Ovary (tissue), 9 donors: ENCODE measurements around the gene FKBP8. TPM values are rescaled to one million over a fixed set of nuclear protein-coding genes. Genes with fewer than 3 reads are reported as not detected.

ENCODE experiments used
- DNase-seq, 5 donors: peaks; one replicate each; pipeline ENCODE4 v3.0.0-alpha.2; 2019 to 2020
- H3K27ac ChIP-seq, 2 donors: fragments of 200-600 bp; one replicate each; pipeline versions ENCODE4 v1.5.1 to v1.8.0; 2019 to 2022
- H3K27me3 ChIP-seq: fragments of 200-600 bp; one replicate; pipeline ENCODE4 v1.8.0; 2022
- H3K36me3 ChIP-seq: fragments of 200-600 bp; sonication (generic); one replicate; pipeline ENCODE4 v1.5.1; 2019
- H3K4me1 ChIP-seq: one replicate; pipeline ENCODE4 v1.8.1; 2013; ENCODE audit warnings: mild to moderate bottlenecking, moderate library complexity; ENCODE audit not compliant: insufficient read depth
- H3K4me3 ChIP-seq: fragments of 200-600 bp; sonication (generic); one replicate; pipeline ENCODE4 v1.5.1; 2017
- H3K9me3 ChIP-seq, 2 donors: fragments of 200-600 bp in 1 of 2; sonication (generic) in 1 of 2; one replicate each; pipeline versions ENCODE4 v1.5.1 to v1.8.1; 2013 to 2019; ENCODE audit warnings: mild to moderate bottlenecking in 1 of 2, moderate library complexity in 1 of 2
- EP300 ChIP-seq: sonication (generic); formaldehyde crosslinking; IDR thresholded peaks from one replicate; pipeline ENCODE4 v1.6.1; 2017; ENCODE audit warnings: antibody characterized with exemption
- POLR2A ChIP-seq: fragments of 450-650 bp; IDR thresholded peaks from one replicate; pipeline ENCODE4 v1.6.1; 2017; ENCODE audit warnings: antibody characterized with exemption, mild to moderate bottlenecking, moderate library complexity
- WGBS, 3 donors: extraction: QIAGEN DNeasy Blood & Tissue Kit in 1 of 3; methylation state at CpG; one replicate each; pipeline versions ENCODE4 v1.1.5 to v1.1.7; 2013 to 2017; 5-methylcytosine and 5-hydroxymethylcytosine counted together
- intact Hi-C, 4 donors: fragments of 100-400 bp; cut with DNase I; formaldehyde crosslinking; loops; one replicate each; pipeline versions ENCODE4 v1.11.0 to v1.15.1; 2022 to 2023
- polyA plus RNA-seq, 2 donors: library from polyadenylated mRNA; stranded (reverse); fragments of 200-250 nt in 1 of 2; fragments of 350-450 nt in 1 of 2; fragmentation: Illumina TruSeq in 1 of 2; extraction: RNeasy Lipid Tissue Mini Kit (QIAGEN cat#74804) in 1 of 2; gene quantifications; one replicate each; pipeline ENCODE4 v1.2.3, GENCODE V29; 2013 to 2014
- total RNA-seq, 7 donors: library from RNA; depleted of rRNA in 2 of 7; stranded (reverse); fragments of >200 nt in 2 of 7; fragmentation: NEBNext Ultra II Directional in 3 of 7; extraction: Animal tissue kit (Norgen Biotek cat#: 25700) in 3 of 7; gene quantifications; one replicate each; pipeline versions ENCODE4 v1.1.0 to v1.2.4, GENCODE V29; 2016 to 2023
- TF ChIP-seq, protein P1 (sequence below), 3 donors: fragments of 450-650 bp in 2 of 3; fragments of 200-600 bp in 1 of 3; IDR thresholded peaks; one replicate each; pipeline versions ENCODE4 v1.5.1 to v1.8.0; 2016 to 2022; ENCODE audit warnings: antibody characterized with exemption in 3 of 3, mild to moderate bottlenecking in 1 of 3
- donor health status: DM: no; HTN: no; CAD: no; lungs with moderate emphysema.
- donor health status: DM: no; HTN: no; CAD: no.
- donor health status: Bipolar disorder and iron deficiency.
- donor health status: DM: yes; HTN: yes; CAD: no.
- donor health status: DM: no; HTN: no; CAD: no.
- donor health status: DM: yes; HTN: yes; CAD: no.

FKBP8 gene
- total and polyA plus RNA-seq, 9 donors: 14.1 to 354 (median 290) TPM

- no peaks in the 10 kb centered on the region for H3K36me3 ChIP-seq
- no peak overlapping the region for H3K4me3 ChIP-seq
- no peaks in the 10 kb centered on the region for H3K9me3 ChIP-seq
- DNase-seq: no peak
- WGBS, 3 donors: 84 to 93% (median 90%) methylated on average over 4 to 6 of the region's 6 CpGs
- peaks cover 21% of the 10 kb centered on the region for H3K4me1 ChIP-seq
- H3K27me3 ChIP-seq: no peaks in the 10 kb centered on the region
- no peak overlapping the region for H3K27ac ChIP-seq
- TF ChIP-seq EP300 (no peak), POLR2A (no peak)
- TF ChIP-seq, protein P1, sequence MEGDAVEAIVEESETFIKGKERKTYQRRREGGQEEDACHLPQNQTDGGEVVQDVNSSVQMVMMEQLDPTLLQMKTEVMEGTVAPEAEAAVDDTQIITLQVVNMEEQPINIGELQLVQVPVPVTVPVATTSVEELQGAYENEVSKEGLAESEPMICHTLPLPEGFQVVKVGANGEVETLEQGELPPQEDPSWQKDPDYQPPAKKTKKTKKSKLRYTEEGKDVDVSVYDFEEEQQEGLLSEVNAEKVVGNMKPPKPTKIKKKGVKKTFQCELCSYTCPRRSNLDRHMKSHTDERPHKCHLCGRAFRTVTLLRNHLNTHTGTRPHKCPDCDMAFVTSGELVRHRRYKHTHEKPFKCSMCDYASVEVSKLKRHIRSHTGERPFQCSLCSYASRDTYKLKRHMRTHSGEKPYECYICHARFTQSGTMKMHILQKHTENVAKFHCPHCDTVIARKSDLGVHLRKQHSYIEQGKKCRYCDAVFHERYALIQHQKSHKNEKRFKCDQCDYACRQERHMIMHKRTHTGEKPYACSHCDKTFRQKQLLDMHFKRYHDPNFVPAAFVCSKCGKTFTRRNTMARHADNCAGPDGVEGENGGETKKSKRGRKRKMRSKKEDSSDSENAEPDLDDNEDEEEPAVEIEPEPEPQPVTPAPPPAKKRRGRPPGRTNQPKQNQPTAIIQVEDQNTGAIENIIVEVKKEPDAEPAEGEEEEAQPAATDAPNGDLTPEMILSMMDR (IDR thresholded peaks at IDR 0.05): no peak
- intact Hi-C loops: no loop called here
These were observed 55.0 kb downstream of the FKBP8 start for GRCh38 chr19:18488403-18488723.

GRCh38 chr19:18487576-18488402 is 55.6 kb downstream of the FKBP8 start:
- Histone ChIP-seq H3K4me3 (no peak overlapping the region), H3K27ac (no peak overlapping the region), H3K9me3 (no peaks in the 10 kb centered on the region), H3K4me1 (peaks cover 18% of the 10 kb centered on the region), H3K36me3 (no peaks in the 10 kb centered on the region), H3K27me3 (no peaks in the 10 kb centered on the region)
- DNase-seq: no peak
- TF ChIP-seq EP300 (no peak), POLR2A (no peak)
- TF ChIP-seq, protein P1 (IDR thresholded peaks at IDR 0.05): no peak
- intact Hi-C loops: no loop called here
- 81 to 84% (median 81%) methylated on average over 17 of the region's 17 CpGs for WGBS, 3 donors

DNA sequence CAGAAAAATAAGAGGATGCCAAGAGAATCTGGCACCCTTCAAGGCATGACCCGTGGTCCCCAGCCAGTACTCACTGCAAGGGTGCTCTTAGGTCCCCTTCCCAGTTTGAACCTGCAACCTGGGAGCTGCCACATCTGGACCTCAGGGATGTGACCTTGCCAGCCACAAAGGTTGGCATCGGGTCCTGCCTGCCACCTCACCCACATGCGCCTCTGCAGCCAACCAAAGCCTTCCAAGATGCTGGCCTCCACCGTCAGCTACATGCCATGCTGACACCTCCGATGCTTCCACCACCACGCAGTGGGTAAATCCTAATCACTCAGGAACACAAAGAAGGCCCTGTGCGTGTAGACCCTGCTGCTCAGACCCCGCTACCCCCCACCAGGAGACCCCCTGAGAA is 56.6 kb downstream of the FKBP8 start:
- Histone ChIP-seq H3K9me3 (no peaks in the 10 kb centered on the region), H3K4me3 (no peak overlapping the region), H3K27me3 (no peaks in the 10 kb centered on the region), H3K4me1 (peaks cover 11% of the 10 kb centered on the region), H3K27ac (no peak overlapping the region), H3K36me3 (no peaks in the 10 kb centered on the region)
- 84 to 90% (median 90%) methylated on average over 8 of the region's 8 CpGs for WGBS, 3 donors
- no peak for DNase-seq
- no peak for TF ChIP-seq POLR2A
- TF ChIP-seq, protein P1 (IDR thresholded peaks at IDR 0.05): no peak
- TF ChIP-seq EP300: no peak
- intact Hi-C loops: no loop called here

DNA sequence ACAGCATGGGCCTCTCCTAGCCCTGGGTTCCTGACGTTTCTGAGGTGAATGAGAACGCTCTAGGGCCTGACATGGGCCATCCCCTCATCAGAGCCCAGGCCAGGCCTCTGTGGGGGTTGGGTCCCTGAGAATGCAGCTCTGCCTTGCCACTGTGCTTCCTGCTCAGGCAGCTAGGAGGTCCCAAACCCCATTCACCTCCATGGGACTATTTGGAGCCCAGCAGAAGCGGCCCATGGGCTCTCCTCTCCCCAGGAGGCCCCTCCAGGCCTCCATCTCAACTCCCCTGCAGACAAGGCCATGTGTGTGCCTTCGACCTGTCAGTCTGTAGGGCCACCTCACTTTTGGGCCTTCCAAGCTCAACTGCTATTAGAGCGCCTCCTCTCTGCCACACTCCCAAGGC is 58.4 kb downstream of the FKBP8 start:
- no peak for DNase-seq
- H3K27ac ChIP-seq: no peak overlapping the region
- no peak overlapping the region for H3K4me3 ChIP-seq
- no peaks in the 10 kb centered on the region for H3K9me3 ChIP-seq
- H3K27me3 ChIP-seq: no peaks in the 10 kb centered on the region
- TF ChIP-seq, protein P1 (IDR thresholded peaks at IDR 0.05): no peak
- TF ChIP-seq POLR2A (no peak), EP300 (no peak)
- H3K36me3 ChIP-seq: no peaks in the 10 kb centered on the region
- peaks cover 16% of the 10 kb centered on the region for H3K4me1 ChIP-seq
- WGBS, 3 donors: 93 to 99% (median 93%) methylated on average over 5 of the region's 5 CpGs
- intact Hi-C loops: no loop called here
